GM12801 (cell line): ENCODE results near the gene KDM4F.
"Not testable (repeated sequence)": the region's sequence is repeated elsewhere in the genome, so short reads cannot be mapped to it uniquely, and the experiment has no call there.

Experiments used
- CTCF ChIP-seq: IDR thresholded peaks from one replicate; pipeline ENCODE4 v1.5.1; 2011; ENCODE audit warnings: control low read depth; ENCODE audit not compliant: insufficient read length; ENCODE audit errors: extremely low read depth

Gene KDM4F

DNA sequence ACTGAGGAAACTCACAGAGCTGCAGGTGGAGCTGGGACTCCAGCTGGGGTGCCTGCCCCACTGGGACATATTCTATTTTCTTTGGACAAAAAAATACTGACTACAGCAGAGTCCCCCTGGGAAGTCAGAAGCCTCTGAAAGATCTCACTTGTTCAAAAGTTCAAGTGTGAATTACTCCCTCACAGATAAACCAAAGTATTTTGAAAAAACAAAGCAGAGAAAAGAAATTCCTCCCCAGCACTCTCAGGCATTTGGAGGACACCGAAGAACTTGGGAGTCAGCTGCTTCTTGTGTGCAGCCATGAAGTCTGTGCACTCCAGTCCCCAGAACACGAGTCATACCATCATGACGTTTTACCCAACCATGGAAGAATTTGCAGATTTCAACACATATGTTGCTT is at the start of gene KDM4F:
Gene KDM4F, plus strand, starts transcription at position 301 of the 400 bp plus-strand sequence.
- not testable (repeated sequence) for TF ChIP-seq CTCF

- TF ChIP-seq CTCF = no peak
Observed at GRCh38 chr11:95003716-95004115, 45.5 kb upstream of the KDM4F start.

- no peak for TF ChIP-seq CTCF
Observed at GRCh38 chr11:95005642-95006041, 43.6 kb upstream of the KDM4F start.

DNA sequence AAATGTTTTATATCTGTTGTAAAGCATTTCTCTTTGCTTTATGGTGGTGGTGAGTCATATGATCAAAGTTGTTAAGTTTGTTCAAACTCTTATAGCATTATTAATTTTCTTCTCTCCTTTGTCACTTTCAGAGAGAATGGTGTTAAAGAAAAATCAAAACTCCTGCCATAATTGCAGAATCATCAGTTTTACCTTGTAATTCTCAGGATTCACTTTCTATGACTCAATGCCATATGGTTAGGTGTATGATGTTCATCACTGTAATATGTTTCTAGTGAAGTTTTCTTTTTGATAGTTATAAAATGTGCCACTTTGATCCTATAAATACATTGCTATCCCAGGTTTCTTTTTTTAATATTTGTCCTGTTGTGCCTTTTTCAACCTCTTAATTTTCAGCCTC is 37.8 kb upstream of the KDM4F start:
- TF ChIP-seq CTCF = no peak

GRCh38 chr11:95014184-95014821 is 34.9 kb upstream of the KDM4F start:
- TF ChIP-seq CTCF = no peak

DNA sequence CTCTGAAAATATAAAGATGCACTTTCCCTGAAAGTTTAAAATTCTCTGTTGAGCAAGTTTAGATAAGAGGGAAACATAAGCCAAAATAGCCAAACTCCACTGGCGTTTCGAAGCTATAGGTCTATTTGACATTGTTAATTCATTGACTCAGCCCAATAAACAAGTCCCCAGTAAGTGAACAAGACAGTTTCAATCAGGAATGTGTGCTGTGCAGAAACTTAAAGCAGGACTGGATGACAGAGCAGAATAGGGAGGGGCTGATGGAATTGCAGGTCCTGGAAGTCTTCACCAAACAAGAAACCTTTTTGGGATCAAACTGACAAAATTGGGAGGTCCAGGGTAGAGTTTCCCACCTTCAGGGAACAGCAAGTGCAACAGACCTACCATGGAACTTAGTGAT is 33.1 kb upstream of the KDM4F start:
- no peak for TF ChIP-seq CTCF

GRCh38 chr11:95024958-95025357 is 24.3 kb upstream of the KDM4F start, which contains the start of gene KDM4E:
Gene KDM4E, plus strand, starts transcription at chr11:95025258. Its CDS starts 300 bp downstream, at chr11:95025558.
- TF ChIP-seq CTCF = no peak
